ENCODE results near the gene NPEPL1. TPM values are rescaled to one million over a fixed set of nuclear protein-coding genes. Genes with fewer than 3 reads are reported as not detected.

The NPEPL1 gene
- polyA plus RNA-seq, 4 donors: 33.4 to 57.8 (median 48.4) TPM

DNA sequence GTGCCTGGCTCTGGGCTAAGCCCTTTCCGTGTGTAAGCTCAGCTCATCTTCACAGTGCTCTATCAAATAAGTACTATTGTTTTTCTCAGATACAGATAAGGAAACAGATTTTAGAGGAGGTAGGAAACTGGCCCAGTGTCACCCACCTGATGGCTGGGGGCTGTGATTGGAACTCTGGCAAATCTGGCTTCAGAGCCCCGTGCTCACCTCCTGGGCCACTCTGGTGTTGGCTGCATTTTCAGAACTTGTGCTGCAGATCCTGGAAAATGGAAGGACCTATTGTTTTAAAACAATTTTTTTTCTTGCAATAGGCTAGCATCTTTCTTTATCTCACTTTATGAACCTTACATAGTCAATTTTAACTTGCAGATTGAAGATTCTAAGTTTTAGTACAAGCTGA is 35.8 kb upstream of the NPEPL1 start:
- no peak for DNase-seq (ENCODE audit: low read depth in 4 of 4, low spot score in 2 of 4)

DNA sequence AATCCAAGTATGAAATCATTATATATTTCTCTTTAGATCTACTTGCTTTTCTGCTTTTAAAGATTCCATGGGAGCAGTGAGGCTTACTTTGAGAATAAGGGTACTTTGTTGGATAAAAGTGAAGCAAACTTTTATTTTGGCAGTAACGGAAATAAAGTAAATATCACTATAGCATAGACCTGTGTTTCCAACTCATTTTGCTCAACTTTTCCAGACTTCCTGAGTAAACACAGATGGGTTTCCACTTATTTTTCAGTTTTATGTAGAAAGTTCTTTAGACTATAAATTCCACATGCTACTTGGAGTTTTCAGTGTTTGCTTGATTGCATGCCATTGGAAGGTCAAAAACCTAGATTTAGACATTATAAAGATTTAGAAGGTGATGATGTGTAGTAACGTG is 35.3 kb upstream of the NPEPL1 start:
- no peak for DNase-seq (ENCODE audit: low read depth in 4 of 4, low spot score in 2 of 4)

DNA sequence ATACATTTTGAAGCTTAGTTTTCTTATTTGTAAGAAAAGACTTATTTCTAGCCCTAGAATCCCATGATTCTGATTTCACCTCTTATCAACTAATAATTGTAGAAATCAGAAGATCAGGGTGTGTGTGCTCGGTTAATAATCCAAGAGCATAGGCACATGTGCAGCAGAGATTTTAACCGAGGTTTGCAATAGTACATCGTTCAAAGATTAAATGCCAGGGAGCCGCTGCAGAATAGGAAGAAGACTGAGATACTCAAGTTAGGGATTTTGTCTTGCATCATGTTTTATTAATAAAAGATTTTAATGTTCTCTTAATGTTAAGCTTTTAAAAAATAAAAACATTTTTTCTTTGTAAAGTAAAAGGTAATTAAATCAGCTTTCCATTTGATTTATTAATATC is 34.6 kb upstream of the NPEPL1 start:
- no peak for DNase-seq (ENCODE audit: low read depth in 4 of 4, low spot score in 2 of 4)

DNA sequence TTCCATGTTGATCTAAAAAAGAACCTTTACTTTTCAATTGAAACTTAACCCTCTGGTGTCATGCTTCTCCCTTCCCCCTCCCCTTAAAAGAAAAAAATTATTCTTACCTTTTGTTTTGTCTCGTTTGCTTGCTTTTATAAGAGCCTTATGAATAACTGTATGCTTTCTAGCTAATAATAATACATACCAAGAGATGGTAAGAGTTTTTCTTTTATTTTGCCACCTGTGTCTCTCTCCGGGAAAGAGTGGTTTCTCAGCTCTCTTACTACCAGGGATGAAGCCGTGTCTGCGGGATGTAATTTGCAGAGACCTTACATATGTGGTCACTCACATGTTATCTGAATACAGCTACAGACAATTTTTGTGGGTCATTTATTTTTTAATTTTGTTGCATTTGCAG is 33.8 kb upstream of the NPEPL1 start:
- DNase-seq (ENCODE audit: low read depth in 4 of 4, low spot score in 2 of 4): no peak

DNA sequence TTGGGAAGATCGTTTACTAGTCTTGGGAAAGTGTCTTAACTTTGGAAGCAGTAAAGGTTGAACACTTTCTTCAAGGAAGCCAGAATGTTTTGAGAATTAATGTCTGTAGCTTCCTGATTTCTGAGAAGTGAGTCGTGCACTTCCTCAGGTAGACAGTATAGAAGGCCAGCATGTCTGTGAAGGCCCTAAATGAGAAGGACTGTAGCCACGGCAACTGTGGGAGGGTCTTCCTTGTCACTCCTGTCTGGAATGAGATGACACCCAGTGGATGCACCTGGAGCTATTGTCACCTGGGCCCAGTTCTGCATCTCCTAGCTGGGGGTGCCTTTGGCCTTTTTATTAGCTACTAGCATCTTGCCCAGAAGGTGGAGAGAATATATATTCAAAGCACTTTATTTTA is 32.8 kb upstream of the NPEPL1 start:
- no peak for DNase-seq (ENCODE audit: low read depth in 4 of 4, low spot score in 2 of 4)

DNA sequence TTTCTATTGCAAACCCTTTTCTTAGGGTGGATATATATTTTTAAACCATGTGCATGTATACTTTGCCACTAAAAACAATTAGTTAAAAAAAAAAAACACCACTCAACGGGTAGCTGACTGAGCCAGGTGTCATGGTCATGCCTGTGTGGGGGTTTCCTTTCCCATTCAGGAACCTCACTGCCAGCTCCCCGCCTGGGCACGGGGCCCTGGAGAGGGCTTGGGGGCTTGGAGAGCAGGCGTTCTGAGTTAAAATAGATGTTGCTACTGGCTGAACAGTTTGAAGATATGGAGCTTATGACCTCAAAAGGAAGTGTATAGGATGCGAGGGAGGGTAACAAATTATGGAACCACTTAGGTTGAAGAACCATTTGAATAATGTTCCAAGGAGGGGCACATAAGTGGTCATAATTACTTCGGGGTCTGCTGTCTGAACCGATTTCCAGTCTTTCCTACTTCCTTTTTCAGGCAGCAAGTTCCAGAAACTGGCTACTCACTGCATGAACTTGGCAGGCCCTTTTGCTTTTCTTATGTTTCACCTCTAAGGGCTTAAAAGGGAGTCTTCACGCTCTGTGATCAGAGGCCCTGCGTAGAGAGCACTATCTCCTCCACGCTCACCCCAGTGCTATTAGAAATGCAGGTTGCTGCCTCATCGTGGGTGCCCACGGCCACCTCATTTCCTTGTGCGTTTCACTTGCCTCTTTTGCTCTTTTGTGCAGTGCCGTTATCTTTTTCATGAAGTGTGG is 31.6 kb upstream of the NPEPL1 start:
- DNase-seq (ENCODE audit: low read depth in 4 of 4, low spot score in 2 of 4): no peak

DNA sequence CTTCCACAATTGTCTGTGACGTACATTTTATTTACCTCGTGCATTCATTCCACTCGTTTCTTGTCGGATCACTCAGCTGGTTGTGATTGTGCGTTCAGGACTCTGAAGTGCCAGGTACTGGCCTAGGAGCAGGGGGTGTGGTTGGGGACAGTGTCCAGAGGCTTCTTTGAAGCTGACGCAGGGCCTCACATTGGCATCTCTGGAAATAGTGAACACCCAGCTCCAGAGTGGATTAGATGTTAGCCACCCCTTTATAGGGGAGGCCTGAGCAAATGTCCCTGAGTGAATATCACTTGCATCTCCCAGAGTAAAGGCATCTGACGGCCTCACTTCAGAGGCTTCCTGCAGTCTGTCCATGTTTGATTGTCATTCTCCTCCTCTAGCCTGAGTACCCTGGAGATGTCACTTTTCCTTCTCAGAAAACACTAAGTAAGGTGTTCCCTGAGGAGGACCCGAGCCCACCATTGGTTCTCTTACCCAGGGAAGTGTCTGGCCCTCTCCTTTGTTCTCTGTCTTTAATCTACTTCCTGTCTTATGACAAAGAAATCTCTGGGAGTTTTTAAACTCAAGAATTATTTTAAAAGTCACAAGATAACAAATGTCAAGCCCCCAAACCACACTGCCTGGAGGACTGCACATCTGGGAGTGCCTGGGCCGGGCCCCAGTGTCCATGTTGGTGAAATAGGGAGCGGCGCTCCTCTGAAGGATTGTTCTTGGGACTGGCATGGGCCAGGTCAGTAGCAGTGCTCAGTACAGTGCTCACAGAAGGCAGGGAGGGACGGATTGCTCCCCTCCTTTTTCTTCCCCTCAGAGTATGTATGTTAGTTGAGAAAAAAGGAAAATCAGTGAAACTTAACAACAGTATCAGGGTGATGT is 30.8 kb upstream of the NPEPL1 start:
- no peak for DNase-seq (ENCODE audit: low read depth in 4 of 4, low spot score in 2 of 4)

DNA sequence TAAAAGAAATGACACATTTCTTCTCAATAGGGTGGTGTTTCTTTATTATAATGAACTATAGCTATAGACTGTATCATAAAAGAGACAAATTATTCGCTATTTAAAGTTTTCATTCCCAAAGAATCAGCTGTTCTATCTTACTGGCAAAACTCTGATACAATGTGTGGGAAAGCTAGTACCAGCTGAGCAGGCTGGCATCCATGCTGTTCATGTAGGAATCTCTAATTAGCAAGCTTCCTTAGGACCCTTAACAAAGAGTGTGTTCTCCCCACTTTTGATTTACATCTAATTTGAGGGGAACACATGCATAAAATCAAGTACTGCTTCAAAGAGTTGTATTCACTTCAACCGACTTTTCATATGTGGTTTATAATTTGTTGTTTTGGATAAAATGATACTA is 28.3 kb upstream of the NPEPL1 start:
- no peak for DNase-seq (ENCODE audit: low read depth in 4 of 4, low spot score in 2 of 4)

DNA sequence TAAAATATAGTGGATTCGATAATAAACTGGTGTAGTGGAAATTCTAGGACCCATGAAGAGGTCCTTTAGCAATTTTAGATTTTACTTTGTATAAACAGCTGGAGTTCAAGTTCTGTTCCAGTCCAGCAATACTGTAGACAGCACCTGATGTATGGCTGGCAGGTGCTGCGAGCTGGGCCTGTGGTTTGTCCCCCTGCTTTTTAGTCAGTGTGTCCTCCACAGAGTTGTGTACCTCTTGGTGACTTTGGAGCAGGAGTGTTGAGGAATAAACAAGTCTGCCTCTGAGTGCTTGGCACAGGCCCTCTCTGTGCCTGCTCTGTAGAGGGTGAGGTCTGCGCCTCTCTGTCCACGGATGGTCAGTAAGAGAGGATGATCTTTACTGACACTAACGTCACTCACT is 27.7 kb upstream of the NPEPL1 start:
- no peak for DNase-seq (ENCODE audit: low read depth in 4 of 4, low spot score in 2 of 4)

DNA sequence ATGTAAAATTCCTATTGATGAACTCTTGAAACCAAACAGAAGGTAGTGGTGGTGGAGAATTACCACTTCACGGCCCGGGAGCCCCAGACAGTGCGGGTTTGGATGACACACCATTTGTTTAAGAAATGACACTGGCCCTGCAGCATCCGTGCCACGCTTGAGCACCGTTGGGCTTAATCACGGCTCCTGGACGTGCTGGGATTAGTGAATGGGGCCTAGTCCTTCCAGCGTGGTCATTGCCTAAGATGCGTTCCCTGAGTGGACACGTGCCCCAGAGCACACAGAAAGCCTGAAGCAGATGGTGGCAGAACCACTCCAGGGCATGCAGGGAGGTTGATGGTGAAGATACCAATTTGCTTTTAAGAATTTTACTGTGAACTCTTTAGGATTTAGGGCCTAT is 27.0 kb upstream of the NPEPL1 start:
- DNase-seq (ENCODE audit: low read depth in 4 of 4, low spot score in 2 of 4): no peak

DNA sequence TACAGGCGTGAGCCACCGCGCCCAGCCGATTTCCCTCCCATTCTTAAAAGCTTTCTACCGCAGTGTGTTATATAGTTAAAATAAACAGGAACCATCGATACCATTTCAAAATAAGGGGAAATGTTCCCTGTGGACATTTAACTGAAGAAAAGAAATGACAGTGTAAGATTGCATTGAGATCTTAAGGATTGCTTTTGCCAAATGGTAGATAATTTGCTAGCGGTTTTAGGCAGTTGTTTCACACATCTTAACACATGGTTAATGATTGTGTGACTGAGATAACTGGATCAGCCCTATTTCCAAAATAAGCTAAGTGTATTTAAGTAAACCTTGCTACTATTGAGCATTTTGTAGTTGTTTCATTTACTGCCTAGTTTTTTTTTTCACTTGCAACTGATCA is 25.9 kb upstream of the NPEPL1 start:
- DNase-seq (ENCODE audit: low read depth in 4 of 4, low spot score in 2 of 4): no peak

DNA sequence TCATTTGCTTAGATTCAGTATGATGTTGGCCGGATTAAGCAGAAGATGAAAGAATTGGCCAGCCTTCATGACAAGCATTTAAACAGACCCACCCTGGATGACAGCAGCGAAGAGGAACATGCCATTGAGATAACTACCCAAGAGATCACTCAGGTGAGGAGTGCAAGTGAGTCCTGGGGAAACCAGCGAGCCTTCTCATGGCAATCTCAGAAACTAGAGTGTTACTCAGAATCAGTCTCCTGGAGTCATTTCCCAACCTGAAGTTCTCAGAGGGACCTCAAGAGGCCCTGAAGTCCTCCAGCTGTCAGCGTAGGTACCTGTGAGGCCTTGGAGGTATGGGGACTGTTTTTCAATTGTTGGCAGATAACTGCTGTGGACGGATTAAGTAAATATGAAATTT is 24.6 kb upstream of the NPEPL1 start:
- no peak for DNase-seq (ENCODE audit: low read depth in 4 of 4, low spot score in 2 of 4)

DNA sequence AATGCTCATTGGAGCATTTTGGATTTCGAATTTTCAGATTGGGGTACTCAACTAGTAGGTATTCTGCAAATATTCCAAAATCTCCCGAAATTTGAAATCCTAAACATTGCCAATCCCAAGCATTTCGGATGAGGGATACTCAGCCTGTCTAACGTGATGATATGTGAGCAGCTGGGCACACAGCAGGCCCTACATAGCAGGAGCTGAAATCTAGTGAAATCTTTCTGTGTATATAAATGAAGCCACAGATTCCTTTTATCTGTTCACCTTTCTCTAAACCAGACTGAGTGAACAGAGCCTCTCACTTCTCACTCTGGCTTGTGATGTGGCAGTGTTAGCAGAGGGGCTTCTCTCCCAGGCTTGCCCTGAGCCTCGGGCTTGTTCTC is 23.7 kb upstream of the NPEPL1 start:
- DNase-seq (ENCODE audit: low read depth in 4 of 4, low spot score in 2 of 4): no peak

DNA sequence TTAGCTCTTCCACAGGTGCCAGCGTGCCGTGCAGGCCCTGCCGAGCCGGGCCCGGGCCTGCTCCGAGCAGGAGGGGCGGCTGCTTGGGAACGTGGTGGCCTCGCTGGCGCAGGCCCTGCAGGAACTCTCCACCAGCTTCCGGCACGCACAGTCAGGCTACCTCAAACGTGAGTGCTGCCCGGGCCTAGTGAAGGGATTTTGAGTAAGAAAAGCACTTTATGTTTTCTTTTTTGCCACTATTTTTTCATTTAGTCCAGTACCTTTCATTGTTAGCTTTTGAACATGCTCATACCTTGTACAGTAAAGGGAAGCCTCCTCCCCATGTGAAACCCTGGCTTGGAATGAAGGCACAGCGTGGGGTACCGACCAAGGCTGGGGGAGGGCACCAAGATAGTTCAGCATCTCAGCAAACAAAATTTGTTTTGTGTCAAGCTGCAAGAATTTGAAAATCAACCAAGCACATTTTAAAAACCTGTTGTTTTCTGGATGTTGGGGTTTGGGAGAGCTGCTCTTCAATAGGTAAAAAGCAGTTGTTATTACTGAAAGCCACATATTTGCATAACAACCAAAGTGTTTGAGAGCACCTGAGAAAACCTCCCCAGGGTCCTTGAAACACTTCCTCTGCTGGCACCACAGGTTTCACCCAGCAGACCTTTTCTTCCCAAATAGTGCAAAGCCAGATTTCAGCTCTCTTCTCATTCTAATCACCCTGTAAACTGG is 23.2 kb upstream of the NPEPL1 start:
- no peak for DNase-seq (ENCODE audit: low read depth in 4 of 4, low spot score in 2 of 4)

DNA sequence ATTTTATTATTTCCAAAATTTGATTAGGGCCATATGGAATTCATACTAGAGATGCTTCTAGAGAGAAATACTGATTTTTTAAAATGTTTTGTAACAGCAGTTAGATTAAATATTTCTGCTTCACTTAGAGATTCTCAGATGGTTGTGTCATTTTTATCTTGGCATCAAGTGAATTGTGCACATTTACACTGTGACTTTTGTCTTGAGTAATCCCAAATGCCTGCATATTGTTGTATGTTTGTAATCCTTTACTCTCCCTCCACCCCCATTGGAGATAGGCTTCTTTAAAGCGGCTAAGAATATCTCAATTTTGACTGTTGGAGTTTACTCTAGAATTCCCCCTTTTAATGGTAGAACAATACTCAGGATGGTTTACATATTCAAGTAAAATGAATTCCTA is 22.5 kb upstream of the NPEPL1 start:
- no peak for DNase-seq (ENCODE audit: low read depth in 4 of 4, low spot score in 2 of 4)

DNA sequence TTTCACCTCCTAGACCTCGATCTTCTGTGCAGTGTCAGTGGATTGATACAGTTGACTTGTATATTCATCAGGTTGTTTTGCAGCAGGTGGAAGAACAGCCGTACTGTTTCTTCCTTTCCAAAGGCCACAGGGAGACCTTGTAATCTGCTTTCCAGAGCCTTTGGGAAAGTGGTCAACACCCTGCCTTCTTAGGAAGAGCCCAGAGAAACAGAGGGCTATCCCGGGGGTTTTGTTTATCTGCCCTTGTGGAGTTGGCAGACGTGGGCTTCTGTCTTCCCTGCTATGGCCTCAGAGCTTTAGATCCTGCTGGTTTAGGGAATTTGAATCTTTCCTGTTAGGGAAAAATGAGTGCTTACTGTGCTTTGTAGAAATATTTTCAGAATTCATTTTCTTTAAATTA is 21.9 kb upstream of the NPEPL1 start:
- DNase-seq (ENCODE audit: low read depth in 4 of 4, low spot score in 2 of 4): no peak

DNA sequence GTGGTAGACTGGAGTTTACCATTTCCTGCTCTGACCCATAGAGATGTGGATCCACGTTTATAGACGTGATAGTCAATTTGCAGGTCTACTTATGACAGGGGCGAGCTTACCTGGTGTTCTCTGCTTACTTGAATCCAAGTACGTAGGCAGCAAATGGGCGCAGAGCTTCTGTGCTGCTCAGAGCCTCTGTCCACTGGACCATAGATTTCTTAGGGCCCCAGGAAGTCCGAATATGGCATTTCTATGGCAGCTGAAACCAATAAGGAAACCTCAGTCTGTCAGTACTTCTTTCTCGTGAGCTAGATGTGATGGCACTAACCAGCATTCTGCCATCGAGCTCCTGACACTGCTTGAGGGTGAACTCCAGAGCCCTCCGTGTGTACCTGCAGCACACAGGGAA is 19.5 kb upstream of the NPEPL1 start:
- no peak for DNase-seq (ENCODE audit: low read depth in 4 of 4, low spot score in 2 of 4)

DNA sequence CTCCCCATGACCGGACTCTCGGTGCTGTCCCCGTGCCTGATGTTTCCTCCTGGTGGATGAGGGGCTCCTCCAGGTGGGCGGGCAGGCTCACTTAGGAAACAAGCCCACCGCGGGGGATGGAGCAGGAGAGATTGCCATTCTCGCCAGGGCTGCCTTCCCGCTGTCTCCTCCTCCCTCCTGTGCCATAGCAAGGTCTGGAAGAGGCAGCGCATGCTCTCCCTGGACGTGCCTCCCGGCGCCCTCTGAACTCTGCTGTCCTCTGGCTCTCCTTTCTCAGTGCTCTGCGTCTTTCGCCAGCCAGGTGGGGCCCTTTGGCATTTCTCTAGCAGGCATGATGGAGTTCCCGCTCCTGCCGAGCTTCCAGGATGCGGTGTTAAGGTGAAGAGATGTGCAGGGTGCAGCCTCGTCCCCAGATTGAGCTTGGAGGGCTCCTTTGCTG is 17.4 kb upstream of the NPEPL1 start:
- DNase-seq (ENCODE audit: low read depth in 4 of 4, low spot score in 2 of 4): no peak

DNA sequence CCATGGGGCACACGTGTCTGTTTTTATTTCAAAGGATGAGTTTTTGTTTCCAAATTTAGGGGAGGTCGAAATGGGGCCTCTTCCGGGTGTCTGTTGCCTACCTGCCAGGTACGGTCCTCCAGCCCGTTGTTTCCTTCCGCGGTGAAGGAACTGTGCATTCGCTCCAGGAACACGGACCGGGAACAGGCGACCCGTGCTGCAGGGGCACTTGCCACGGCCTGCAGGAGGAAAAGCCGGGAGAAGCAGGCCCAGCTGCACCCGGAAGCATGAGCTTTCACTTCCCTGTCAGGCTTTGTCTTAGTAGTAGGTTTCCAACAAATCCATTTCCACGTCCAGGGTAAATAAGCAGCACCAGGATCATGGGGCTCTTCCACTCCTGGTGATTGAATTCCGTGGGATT is 17.0 kb upstream of the NPEPL1 start:
- DNase-seq (ENCODE audit: low read depth in 4 of 4, low spot score in 2 of 4): no peak

DNA sequence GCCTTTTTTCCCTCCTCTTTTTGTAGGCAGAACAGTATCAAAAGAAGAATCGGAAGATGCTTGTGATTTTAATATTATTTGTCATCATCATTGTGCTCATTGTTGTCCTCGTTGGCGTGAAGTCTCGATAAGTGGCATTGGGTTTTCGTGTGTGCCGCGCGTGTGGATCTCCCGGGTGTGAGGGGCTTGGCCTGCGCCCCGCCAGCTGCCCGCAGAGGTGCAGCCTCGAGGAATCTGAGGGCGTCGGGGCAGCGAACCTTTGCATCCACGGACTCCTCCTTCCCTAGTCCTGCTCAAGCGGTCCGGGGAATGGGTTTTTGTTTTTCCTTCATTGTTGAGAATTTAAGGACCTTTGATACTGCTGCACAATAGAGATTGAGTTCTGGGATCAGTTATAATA is 16.4 kb upstream of the NPEPL1 start:
- DNase-seq (ENCODE audit: low read depth in 4 of 4, low spot score in 2 of 4): no peak

DNA sequence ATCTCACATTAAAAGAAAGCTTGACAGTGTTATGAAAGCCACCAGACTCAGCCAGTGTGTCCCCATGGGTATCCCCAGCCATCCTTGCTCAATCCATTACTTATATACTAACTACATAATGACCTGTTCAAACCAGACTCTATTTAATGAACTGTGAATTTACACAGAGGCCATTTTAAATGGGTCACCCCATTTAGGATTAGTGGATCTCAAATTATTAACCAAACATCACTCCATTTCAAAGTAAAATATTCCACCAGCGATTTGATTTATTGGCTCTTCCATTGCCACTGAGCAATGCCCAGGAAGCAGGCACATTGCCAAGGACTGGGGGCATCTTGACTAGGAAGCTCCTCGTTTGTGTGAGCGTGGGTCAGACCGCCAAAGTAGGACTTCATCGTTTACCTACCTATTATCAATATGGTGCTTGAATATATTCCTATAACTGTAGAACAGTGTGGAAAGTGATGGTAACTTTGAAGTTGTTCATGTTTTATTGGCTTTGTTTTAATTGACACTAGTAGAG is 15.5 kb upstream of the NPEPL1 start:
- no peak for DNase-seq (ENCODE audit: low read depth in 4 of 4, low spot score in 2 of 4)

Measured in left renal cortex interstitium (tissue), 4 donors.